Measurements from ENCODE around the gene PNMA6F. TPM values are rescaled to one million over a fixed set of nuclear protein-coding genes. Genes with fewer than 3 reads are reported as not detected.

Gene PNMA6F
- total and polyA plus RNA-seq, 2 experiments from 2014 or later = 0.06 to 0.83 TPM

- Histone ChIP-seq H3K4me3 (no peak overlapping the region), H3K79me2 (replicated peaks; ENCODE audit: insufficient read depth) (no peaks in the 10 kb centered on the region), H3K36me3 (ENCODE audit: insufficient read depth) (no peaks in the 10 kb centered on the region), H3F3A (replicated peaks; ENCODE audit: low read depth) (no peaks in the 10 kb centered on the region), H3K27me3 (ENCODE audit: insufficient read depth) (peaks cover 5% of the 10 kb centered on the region; the same call in 1 of the 2 replicates), H3K4me1 (ENCODE audit: insufficient read depth) (no peaks in the 10 kb centered on the region), H3K9me2 (ENCODE audit: insufficient read depth) (no peaks in the 10 kb centered on the region), H3K27ac (ENCODE audit: low read depth) (no peak overlapping the region), H2AFZ (no peak overlapping the region), H4K20me1 (replicated peaks; ENCODE audit: insufficient read depth) (no peaks in the 10 kb centered on the region), H3K4me2 (no peak overlapping the region)
- Mint-ChIP-seq H3K9me3 (no peaks in the 10 kb centered on the region), H3K27me3 (ENCODE audit: insufficient read depth, low read depth, poor library complexity) (no peaks in the 10 kb centered on the region), H3K36me3 (ENCODE audit: low read depth) (no peaks in the 10 kb centered on the region), H3K27ac (no peak overlapping the region), H3K4me1 (no peaks in the 10 kb centered on the region), H3K4me3 (no peak overlapping the region)
- no peak for DNase-seq (ENCODE audit: low spot score)
- TF ChIP-seq, protein P1, sequence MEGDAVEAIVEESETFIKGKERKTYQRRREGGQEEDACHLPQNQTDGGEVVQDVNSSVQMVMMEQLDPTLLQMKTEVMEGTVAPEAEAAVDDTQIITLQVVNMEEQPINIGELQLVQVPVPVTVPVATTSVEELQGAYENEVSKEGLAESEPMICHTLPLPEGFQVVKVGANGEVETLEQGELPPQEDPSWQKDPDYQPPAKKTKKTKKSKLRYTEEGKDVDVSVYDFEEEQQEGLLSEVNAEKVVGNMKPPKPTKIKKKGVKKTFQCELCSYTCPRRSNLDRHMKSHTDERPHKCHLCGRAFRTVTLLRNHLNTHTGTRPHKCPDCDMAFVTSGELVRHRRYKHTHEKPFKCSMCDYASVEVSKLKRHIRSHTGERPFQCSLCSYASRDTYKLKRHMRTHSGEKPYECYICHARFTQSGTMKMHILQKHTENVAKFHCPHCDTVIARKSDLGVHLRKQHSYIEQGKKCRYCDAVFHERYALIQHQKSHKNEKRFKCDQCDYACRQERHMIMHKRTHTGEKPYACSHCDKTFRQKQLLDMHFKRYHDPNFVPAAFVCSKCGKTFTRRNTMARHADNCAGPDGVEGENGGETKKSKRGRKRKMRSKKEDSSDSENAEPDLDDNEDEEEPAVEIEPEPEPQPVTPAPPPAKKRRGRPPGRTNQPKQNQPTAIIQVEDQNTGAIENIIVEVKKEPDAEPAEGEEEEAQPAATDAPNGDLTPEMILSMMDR (conservative IDR thresholded peaks at IDR 0.05; ENCODE audit: low read depth in 2 of 2) = no peak
- TF ChIP-seq STAT1 (IDR thresholded peaks at IDR 0.05; ENCODE audit: unreplicated experiment) (no peak), ZNF114 (CRISPR knock-in tag; IDR thresholded peaks at IDR 0.05) (no peak), ZNF331 (CRISPR knock-in tag; IDR thresholded peaks at IDR 0.05; ENCODE audit: low read depth) (no peak), CREB1 (CRISPR knock-in tag; IDR thresholded peaks at IDR 0.05; ENCODE audit: low read depth) (no peak), EZH2 (IDR thresholded peaks at IDR 0.05; ENCODE audit: low read depth, unreplicated experiment) (no peak), NANOG (IDR thresholded peaks at IDR 0.05; ENCODE audit: borderline replicate concordance) (no peak), REST (IDR thresholded peaks at IDR 0.05; ENCODE audit: unreplicated experiment) (no peak), POLR2AphosphoS5 (IDR thresholded peaks at IDR 0.05; ENCODE audit: low read depth) (no peak), EZH2phosphoT487 (IDR thresholded peaks at IDR 0.05; ENCODE audit: unreplicated experiment) (no peak)
- TF ChIP-seq, protein P2, sequence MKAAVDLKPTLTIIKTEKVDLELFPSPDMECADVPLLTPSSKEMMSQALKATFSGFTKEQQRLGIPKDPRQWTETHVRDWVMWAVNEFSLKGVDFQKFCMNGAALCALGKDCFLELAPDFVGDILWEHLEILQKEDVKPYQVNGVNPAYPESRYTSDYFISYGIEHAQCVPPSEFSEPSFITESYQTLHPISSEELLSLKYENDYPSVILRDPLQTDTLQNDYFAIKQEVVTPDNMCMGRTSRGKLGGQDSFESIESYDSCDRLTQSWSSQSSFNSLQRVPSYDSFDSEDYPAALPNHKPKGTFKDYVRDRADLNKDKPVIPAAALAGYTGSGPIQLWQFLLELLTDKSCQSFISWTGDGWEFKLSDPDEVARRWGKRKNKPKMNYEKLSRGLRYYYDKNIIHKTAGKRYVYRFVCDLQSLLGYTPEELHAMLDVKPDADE (IDR thresholded peaks at IDR 0.05) = no peak
- TF ChIP-seq, protein P3, sequence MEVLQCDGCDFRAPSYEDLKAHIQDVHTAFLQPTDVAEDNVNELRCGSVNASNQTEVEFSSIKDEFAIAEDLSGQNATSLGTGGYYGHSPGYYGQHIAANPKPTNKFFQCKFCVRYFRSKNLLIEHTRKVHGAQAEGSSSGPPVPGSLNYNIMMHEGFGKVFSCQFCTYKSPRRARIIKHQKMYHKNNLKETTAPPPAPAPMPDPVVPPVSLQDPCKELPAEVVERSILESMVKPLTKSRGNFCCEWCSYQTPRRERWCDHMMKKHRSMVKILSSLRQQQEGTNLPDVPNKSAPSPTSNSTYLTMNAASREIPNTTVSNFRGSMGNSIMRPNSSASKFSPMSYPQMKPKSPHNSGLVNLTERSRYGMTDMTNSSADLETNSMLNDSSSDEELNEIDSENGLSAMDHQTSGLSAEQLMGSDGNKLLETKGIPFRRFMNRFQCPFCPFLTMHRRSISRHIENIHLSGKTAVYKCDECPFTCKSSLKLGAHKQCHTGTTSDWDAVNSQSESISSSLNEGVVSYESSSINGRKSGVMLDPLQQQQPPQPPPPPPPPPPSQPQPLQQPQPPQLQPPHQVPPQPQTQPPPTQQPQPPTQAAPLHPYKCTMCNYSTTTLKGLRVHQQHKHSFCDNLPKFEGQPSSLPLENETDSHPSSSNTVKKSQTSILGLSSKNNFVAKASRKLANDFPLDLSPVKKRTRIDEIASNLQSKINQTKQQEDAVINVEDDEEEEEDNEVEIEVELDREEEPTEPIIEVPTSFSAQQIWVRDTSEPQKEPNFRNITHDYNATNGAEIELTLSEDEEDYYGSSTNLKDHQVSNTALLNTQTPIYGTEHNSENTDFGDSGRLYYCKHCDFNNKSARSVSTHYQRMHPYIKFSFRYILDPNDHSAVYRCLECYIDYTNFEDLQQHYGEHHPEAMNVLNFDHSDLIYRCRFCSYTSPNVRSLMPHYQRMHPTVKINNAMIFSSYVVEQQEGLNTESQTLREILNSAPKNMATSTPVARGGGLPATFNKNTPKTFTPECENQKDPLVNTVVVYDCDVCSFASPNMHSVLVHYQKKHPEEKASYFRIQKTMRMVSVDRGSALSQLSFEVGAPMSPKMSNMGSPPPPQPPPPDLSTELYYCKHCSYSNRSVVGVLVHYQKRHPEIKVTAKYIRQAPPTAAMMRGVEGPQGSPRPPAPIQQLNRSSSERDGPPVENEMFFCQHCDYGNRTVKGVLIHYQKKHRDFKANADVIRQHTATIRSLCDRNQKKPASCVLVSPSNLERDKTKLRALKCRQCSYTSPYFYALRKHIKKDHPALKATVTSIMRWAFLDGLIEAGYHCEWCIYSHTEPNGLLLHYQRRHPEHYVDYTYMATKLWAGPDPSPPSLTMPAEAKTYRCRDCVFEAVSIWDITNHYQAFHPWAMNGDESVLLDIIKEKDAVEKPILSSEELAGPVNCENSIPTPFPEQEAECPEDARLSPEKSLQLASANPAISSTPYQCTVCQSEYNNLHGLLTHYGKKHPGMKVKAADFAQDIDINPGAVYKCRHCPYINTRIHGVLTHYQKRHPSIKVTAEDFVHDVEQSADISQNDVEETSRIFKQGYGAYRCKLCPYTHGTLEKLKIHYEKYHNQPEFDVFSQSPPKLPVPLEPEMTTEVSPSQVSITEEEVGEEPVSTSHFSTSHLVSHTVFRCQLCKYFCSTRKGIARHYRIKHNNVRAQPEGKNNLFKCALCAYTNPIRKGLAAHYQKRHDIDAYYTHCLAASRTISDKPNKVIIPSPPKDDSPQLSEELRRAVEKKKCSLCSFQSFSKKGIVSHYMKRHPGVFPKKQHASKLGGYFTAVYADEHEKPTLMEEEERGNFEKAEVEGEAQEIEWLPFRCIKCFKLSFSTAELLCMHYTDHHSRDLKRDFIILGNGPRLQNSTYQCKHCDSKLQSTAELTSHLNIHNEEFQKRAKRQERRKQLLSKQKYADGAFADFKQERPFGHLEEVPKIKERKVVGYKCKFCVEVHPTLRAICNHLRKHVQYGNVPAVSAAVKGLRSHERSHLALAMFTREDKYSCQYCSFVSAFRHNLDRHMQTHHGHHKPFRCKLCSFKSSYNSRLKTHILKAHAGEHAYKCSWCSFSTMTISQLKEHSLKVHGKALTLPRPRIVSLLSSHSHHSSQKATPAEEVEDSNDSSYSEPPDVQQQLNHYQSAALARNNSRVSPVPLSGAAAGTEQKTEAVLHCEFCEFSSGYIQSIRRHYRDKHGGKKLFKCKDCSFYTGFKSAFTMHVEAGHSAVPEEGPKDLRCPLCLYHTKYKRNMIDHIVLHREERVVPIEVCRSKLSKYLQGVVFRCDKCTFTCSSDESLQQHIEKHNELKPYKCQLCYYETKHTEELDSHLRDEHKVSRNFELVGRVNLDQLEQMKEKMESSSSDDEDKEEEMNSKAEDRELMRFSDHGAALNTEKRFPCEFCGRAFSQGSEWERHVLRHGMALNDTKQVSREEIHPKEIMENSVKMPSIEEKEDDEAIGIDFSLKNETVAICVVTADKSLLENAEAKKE (CRISPR knock-in tag; IDR thresholded peaks at IDR 0.05) = no peak
- no peak for ATAC-seq
These were observed 6.0 kb upstream of the PNMA6F start for GRCh38 chrX:153327561-153327960.

Data from GM23338 (cell line).